ENCODE measurements around the gene COX7B2.
A peak's percentile ranks its signal among the peaks of the same experiment; 100 is the strongest.

Gene COX7B2

GRCh38 chr4:46909078-46909477 is at the start of gene COX7B2:
COX7B2 (minus strand) TSS chr4:46909245; CDS start chr4:46735192, 174,053 bp downstream.
- DNase-seq = no peak

- no peak for DNase-seq
Measured at GRCh38 chr4:46956451-46956850, 47.4 kb upstream of the COX7B2 start.

- no peak for DNase-seq
Measured at GRCh38 chr4:46955601-46956000, 46.6 kb upstream of the COX7B2 start.

- no peak for DNase-seq
Measured at GRCh38 chr4:46954643-46955042, 45.6 kb upstream of the COX7B2 start.

- no peak for DNase-seq
Measured at GRCh38 chr4:46953564-46953963, 44.5 kb upstream of the COX7B2 start.

- no peak for DNase-seq
Measured at GRCh38 chr4:46952451-46952850, 43.4 kb upstream of the COX7B2 start.

GRCh38 chr4:46950826-46951225 is 41.8 kb upstream of the COX7B2 start:
- no peak for DNase-seq

- DNase-seq = no peak
Measured at GRCh38 chr4:46949822-46950221, 40.8 kb upstream of the COX7B2 start.

- no peak for DNase-seq
Measured at GRCh38 chr4:46947541-46947940, 38.5 kb upstream of the COX7B2 start.

GRCh38 chr4:46946919-46947536 is 38.0 kb upstream of the COX7B2 start:
- DNase-seq = no peak

GRCh38 chr4:46945062-46945461 is 36.0 kb upstream of the COX7B2 start:
- DNase-seq = no peak

- no peak for DNase-seq
Measured at GRCh38 chr4:46944345-46944744, 35.3 kb upstream of the COX7B2 start.

GRCh38 chr4:46937493-46937892 is 28.4 kb upstream of the COX7B2 start:
- no peak for DNase-seq

GRCh38 chr4:46934726-46935125 is 25.7 kb upstream of the COX7B2 start:
- DNase-seq = no peak

GRCh38 chr4:46933686-46934085 is 24.6 kb upstream of the COX7B2 start:
- DNase-seq = no peak

- DNase-seq = peak; percentile 28
Measured at GRCh38 chr4:46931981-46932380, 22.9 kb upstream of the COX7B2 start.

- no peak for DNase-seq
Measured at GRCh38 chr4:46930891-46931290, 21.8 kb upstream of the COX7B2 start.

GRCh38 chr4:46927201-46927600 is 18.2 kb upstream of the COX7B2 start:
- DNase-seq = no peak

GRCh38 chr4:46924789-46925529 is 15.9 kb upstream of the COX7B2 start:
- no peak for DNase-seq

GRCh38 chr4:46922205-46922604 is 13.2 kb upstream of the COX7B2 start:
- no peak for DNase-seq

GRCh38 chr4:46908148-46908547 is 897 bp downstream of the COX7B2 start:
- DNase-seq = no peak

GRCh38 chr4:46900082-46900481 is 9.0 kb downstream of the COX7B2 start:
- DNase-seq = no peak

GRCh38 chr4:46894826-46895225 is 14.2 kb downstream of the COX7B2 start:
- no peak for DNase-seq

GRCh38 chr4:46890056-46890455 is 19.0 kb downstream of the COX7B2 start:
- DNase-seq = no peak

- DNase-seq = no peak
Measured at GRCh38 chr4:46889410-46889809, 19.6 kb downstream of the COX7B2 start.

All from inflammatory macrophage treated with lipopolysaccharide for 4 hours (primary cell).